GM08714 (cell line): ENCODE results near the gene UFM1.
A peak's percentile ranks its signal among the peaks of the same experiment; 100 is the strongest.
"Not testable (repeated sequence)": the region's sequence is repeated elsewhere in the genome, so short reads cannot be mapped to it uniquely, and the experiment has no call there.

Experiments used
- H3K4me3 ChIP-seq: fragments of 200-500 bp; sonication (Bioruptor generic); 2 replicates; pipeline ENCODE4 v1.5.1; 2014; ENCODE audit warnings: mild to moderate bottlenecking, low read length, inconsistent platforms
- ZNF274 ChIP-seq: IDR thresholded peaks from 2 replicates; pipeline ENCODE4 v1.6.1; 2012; ENCODE audit warnings: mild to moderate bottlenecking, low read depth, low read length

UFM1 gene

GRCh38 chr13:38350114-38350617 is 515 bp downstream of the UFM1 start:
- TF ChIP-seq ZNF274, result no peak
- H3K4me3 ChIP-seq, result peak overlapping the region; percentile 80

DNA sequence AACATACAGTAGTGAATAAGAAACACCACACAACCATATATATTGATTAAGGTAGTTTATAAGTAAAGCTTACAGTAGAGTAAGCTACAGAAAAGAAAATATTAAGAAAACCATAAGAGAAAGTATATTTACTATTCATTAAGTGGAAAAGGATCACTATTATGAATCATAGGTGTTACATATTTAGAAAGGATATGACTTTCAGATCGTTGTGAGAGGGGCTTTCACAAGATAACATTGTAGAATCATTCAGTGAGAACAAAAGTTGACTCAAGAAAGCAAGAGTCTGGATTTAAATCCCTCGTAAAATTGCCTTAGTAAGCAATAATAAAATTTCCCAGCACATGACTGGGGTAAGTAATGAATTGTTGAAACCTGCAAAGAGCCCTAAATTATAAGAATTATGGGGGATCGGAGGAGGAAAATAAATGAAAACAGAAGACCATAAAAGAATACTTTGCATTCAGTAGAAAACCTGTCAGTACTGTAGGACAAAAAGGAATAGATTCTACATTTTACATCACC is 6.0 kb downstream of the UFM1 start:
- no peak for TF ChIP-seq ZNF274
- H3K4me3 ChIP-seq, result no peak overlapping the region

DNA sequence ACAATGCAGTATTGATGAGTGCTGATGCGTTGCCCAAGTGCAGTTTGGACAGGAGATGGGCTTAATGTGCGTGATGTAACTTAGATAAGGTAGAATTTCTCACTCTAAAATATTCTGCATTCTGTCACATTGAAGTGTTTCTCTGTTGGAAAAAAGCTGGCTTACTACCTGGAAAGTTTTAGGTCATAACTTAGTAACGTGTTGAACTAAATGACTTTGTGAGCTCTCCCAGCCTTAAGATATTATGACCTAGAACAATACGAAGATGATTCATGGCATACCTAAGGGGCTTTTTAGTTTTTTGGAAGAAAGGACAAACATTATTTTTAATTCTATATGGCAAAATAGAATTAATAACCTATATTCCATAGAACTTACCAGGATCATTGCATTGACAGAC is 9.0 kb downstream of the UFM1 start:
- no peak for TF ChIP-seq ZNF274

GRCh38 chr13:38361542-38362262 is 12.1 kb downstream of the UFM1 start:
- H3K4me3 ChIP-seq, result no peak overlapping the region
- TF ChIP-seq ZNF274, result no peak

More for the DNA sequence above, 9.0 kb downstream of the UFM1 start:
- H3K4me3 ChIP-seq, result no peak overlapping the region

GRCh38 chr13:38363219-38363618 is 13.6 kb downstream of the UFM1 start:
- TF ChIP-seq ZNF274, result no peak
- H3K4me3 ChIP-seq, result no peak overlapping the region

GRCh38 chr13:38363746-38364145 is 14.1 kb downstream of the UFM1 start:
- not testable (repeated sequence) for H3K4me3 ChIP-seq

DNA sequence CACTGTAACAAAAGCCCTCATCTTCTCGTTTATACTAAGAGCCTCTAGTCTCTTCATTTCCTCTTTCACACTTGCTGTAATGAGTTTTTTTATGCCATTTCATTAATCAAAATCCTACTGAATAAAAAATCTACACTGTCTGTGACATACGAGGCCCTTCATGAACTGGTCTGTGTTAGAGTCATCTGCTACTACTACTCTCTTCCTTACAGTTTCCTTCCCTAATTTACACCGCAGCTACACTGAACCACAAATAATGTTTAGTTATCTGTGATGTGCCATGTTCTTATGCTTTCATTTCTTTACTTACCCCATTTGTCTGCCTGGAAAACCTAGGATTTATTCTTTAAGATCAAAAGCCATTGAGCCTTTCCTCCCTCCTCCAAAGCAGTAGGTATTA is 16.0 kb downstream of the UFM1 start:
- TF ChIP-seq ZNF274, result no peak
- H3K4me3 ChIP-seq, result no peak overlapping the region

GRCh38 chr13:38366954-38367645 is 17.4 kb downstream of the UFM1 start:
- TF ChIP-seq ZNF274, result no peak
- H3K4me3 ChIP-seq, result no peak overlapping the region

DNA sequence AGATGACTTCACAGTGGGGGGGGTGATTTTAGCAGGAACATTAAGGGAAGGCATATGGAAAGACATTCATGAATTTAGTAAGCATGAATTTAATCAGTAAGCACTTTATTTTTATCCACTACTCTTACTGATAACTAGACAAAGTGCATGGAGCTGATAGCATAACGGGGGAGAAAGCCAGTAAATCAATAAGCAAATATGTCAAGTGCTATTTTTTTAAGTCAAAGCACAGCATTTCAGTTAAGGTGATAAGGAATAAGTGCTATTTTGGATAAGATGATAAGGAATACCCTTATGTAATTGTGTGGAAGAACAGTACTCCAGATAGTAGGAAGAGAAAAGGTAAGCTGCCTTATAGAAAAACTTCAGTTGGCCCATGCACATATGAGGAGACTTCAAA is 19.4 kb downstream of the UFM1 start:
- no peak overlapping the region for H3K4me3 ChIP-seq
- no peak for TF ChIP-seq ZNF274

DNA sequence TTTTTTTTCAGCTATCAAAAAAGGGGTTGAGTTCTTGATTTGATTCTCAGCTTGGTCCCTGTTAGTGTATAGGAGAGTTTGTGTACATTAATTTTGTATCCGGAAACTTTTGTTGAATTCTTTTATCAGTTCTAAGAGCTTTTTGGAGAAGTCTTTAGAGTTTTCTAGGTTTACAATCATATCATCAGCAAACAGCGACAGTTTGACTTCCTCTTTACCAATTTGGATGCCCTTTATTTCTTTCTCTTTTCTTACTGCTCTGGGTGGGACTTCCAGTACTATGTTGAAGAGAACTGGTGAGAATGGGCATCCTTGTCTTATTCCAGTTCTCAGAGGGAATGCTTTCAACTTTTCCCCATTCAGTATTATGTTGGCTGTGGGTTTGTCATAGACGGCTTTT is 20.4 kb downstream of the UFM1 start:
- not testable (repeated sequence) for H3K4me3 ChIP-seq

DNA sequence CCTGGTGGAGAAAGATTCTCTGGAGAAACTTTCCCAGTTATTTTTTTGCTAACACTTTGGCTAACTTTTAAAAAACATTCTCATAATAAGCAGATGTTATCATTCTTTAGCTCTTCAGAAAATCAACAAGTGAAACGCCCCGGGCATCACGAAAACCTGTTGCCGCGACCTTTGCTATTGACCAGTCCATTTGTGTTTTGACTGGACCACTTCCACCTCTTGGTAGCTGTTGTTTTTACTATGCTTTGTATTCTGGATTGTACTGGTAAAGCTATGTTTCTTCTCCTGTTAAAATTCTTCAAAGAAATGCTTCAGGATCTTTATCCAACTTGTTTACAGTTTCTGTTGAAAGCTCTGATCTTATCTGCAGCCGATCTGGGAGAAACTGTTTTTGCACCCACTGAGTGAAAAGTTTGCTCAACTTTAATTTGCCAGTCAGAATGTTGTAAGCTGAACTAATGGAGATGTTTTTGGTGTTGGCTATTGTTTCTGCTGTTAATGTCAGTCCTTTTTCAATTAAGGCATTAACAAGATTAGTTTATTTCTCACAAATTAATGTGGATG is 23.3 kb downstream of the UFM1 start:
- H3K4me3 ChIP-seq, result no peak overlapping the region
- no peak for TF ChIP-seq ZNF274

GRCh38 chr13:38376546-38376945 is 26.9 kb downstream of the UFM1 start:
- TF ChIP-seq ZNF274, result no peak
- no peak overlapping the region for H3K4me3 ChIP-seq

DNA sequence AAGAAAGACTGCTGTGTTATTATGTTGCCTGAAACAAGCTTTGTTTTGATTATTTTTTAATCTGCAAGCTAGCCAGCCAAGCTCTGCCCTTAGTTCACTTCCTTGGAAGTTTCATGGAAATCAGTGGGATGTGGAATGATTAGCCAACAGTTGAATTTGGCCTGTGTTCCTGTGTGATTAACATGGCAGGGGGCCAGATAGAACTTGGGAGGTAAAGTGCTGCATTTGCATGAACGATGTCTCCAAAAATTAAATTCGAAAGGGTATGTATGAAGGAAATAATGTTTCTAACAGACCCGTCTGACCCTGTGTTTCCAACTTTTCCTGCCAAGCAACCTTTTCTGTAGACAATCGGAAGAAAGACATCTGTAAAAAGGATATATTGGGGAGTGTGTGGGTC is 32.2 kb downstream of the UFM1 start:
- no peak for TF ChIP-seq ZNF274

DNA sequence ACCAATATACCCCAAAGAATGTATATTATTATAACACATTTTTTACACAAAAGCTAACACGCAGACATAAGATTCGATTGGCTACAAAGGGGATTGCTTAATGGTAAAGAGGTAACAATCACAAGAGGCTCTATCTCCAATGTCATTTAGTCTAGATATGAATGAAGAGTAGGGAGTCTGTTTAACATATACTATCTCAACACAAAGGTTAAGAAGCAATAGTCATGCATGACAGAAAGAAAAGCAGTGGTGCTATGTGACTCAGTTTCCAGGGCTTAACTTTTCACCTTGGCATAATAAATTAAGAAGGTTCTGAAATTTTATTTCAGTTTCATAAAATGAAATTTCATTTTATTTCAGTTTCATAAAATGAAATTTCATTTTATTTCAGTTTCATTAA is 33.3 kb downstream of the UFM1 start:
- TF ChIP-seq ZNF274, result no peak
- H3K4me3 ChIP-seq, result no peak overlapping the region

More for the DNA sequence above, 32.2 kb downstream of the UFM1 start:
- no peak overlapping the region for H3K4me3 ChIP-seq

DNA sequence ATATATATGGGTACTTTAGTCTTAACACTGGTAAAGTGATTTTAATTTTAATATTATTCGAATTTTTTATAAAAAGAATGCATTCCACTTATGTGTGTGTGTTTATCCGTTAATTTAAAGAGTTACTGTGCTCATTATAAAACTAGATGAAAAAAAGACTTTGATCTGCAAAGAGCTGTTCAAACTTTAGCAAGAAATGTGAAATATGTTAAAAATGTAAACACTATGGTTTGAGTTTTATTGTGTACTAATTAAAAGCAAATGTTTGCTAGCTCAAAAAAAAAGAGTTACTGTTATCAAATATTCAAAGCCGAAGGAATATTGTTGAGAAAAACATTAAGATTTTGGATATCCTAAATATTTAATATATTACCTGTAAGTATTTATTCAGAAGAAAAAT is 34.5 kb downstream of the UFM1 start:
- no peak overlapping the region for H3K4me3 ChIP-seq
- TF ChIP-seq ZNF274, result no peak
